ENCODE data around the gene ATP1A3.
"Not testable (repeated sequence)": the region's sequence is repeated elsewhere in the genome, so short reads cannot be mapped to it uniquely, and the experiment has no call there.

Gene ATP1A3

DNA sequence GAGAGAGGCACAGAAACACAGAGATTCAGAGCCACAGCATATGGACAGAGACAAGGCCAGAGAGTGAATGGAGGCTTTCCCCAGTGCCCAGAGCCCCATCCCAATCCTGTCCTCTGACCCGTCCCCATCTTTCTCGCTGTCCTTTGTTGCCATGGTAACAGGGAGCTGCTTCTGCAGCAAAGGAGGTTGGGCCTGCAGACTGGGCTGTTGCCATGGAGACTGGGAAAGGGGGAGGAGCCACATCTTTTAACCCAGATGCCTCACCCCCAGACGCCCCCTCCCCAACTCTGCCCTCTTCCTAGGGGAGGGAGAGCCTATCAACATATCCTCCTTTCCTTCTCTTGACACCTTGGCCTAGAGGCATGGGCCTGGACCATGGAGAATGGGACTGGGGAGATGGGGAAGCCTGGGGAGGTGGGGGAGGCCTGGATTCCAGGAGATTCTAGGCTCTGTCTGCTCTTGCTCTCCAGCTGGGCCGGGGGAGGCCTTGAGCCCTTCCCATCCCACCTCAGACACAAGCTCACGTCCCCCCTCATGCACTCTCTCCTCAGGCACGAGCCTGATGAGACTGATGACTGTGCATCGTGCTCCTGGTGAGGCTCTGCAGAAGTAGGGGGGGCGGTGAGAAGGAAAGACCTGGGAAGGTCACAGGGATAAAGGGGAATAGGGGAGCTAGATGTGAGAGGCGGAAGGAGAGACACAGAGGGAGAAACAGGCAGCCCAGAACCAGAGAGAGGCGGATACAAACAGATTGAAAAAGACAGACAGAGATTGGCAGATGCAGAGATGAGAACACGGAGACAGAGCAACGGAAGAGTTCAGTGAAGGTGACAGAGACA lies 2.1 kb upstream of the ATP1A3 start:
- Histone ChIP-seq H3K4me3 (ENCODE audit: low read depth, low read length) (no peak overlapping the region), H2BK12ac (ENCODE audit: low read length) (no peak overlapping the region), H3K79me1 (ENCODE audit: low read length) (no peaks in the 10 kb centered on the region), H3K9me3 (ENCODE audit: insufficient read depth, low read depth, low read length) (peaks cover 17% of the 10 kb centered on the region), H3K79me2 (ENCODE audit: control insufficient read depth, insufficient read depth, low read length, poor library complexity) (no peaks in the 10 kb centered on the region), H3K27me3 (ENCODE audit: insufficient read depth, low read length) (peaks cover 48% of the 10 kb centered on the region), H2BK5ac (ENCODE audit: low read depth, low read length, poor library complexity) (no peak overlapping the region), H4K91ac (ENCODE audit: low read depth, low read length) (no peak overlapping the region), H2AK5ac (ENCODE audit: low read length) (no peak overlapping the region), H2AFZ (ENCODE audit: insufficient read depth, low read length, poor library complexity) (no peak overlapping the region), H3K14ac (ENCODE audit: low read length) (no peak overlapping the region), H3K4me2 (ENCODE audit: low read length) (no peak overlapping the region), H3K4ac (ENCODE audit: low read depth, low read length) (no peak overlapping the region), H3K9ac (ENCODE audit: low read length) (no peak overlapping the region), H3K27ac (ENCODE audit: low read depth, low read length) (no peak overlapping the region), H3K23ac (ENCODE audit: low read length) (no peak overlapping the region), H4K12ac (ENCODE audit: low read depth, low read length) (no peak overlapping the region), H2BK120ac (ENCODE audit: insufficient read depth, low read length, poor library complexity) (no peak overlapping the region), H3K36me3 (ENCODE audit: control insufficient read depth in 1 of 2, insufficient read depth in 2 of 2, low read length in 2 of 2) (no peaks in the 10 kb centered on the region), H3K4me1 (ENCODE audit: control insufficient read depth in 1 of 2, insufficient read depth in 2 of 2, low read length in 2 of 2) (no peaks in the 10 kb centered on the region), H3K18ac (ENCODE audit: low read length) (no peak overlapping the region), H4K8ac (ENCODE audit: low read depth, low read length) (no peak overlapping the region)
- WGBS (ENCODE audit: extremely low coverage, insufficient coverage, insufficient read length): no CpG with 5 or more reads among the region's 12 CpGs
- DNase-seq: no peak

- Histone ChIP-seq H2BK120ac (ENCODE audit: insufficient read depth, low read length, poor library complexity) (no peak overlapping the region), H2AK5ac (ENCODE audit: low read length) (no peak overlapping the region), H3K79me2 (ENCODE audit: control insufficient read depth, insufficient read depth, low read length, poor library complexity) (no peaks in the 10 kb centered on the region), H3K23ac (ENCODE audit: low read length) (peak overlapping the region; percentile 45), H3K4me1 (ENCODE audit: control insufficient read depth in 1 of 2, insufficient read depth in 2 of 2, low read length in 2 of 2) (no peaks in the 10 kb centered on the region), H3K36me3 (ENCODE audit: control insufficient read depth in 1 of 2, insufficient read depth in 2 of 2, low read length in 2 of 2) (no peaks in the 10 kb centered on the region), H3K4me2 (ENCODE audit: low read length) (no peak overlapping the region), H3K4ac (ENCODE audit: low read depth, low read length) (no peak overlapping the region), H2AFZ (ENCODE audit: insufficient read depth, low read length, poor library complexity) (no peak overlapping the region), H3K14ac (ENCODE audit: low read length) (no peak overlapping the region), H3K79me1 (ENCODE audit: low read length) (no peaks in the 10 kb centered on the region), H2BK5ac (ENCODE audit: low read depth, low read length, poor library complexity) (no peak overlapping the region), H4K8ac (ENCODE audit: low read depth, low read length) (no peak overlapping the region), H3K9me3 (ENCODE audit: insufficient read depth, low read depth, low read length) (peaks cover 13% of the 10 kb centered on the region), H3K4me3 (ENCODE audit: low read depth, low read length) (peak overlapping the region; percentile 10), H4K12ac (ENCODE audit: low read depth, low read length) (no peak overlapping the region), H3K18ac (ENCODE audit: low read length) (no peak overlapping the region), H3K9ac (ENCODE audit: low read length) (no peak overlapping the region), H4K91ac (ENCODE audit: low read depth, low read length) (no peak overlapping the region), H3K27me3 (ENCODE audit: insufficient read depth, low read length) (peaks cover 42% of the 10 kb centered on the region), H3K27ac (ENCODE audit: low read depth, low read length) (no peak overlapping the region), H2BK12ac (ENCODE audit: low read length) (no peak overlapping the region)
- DNase-seq: no peak
- WGBS (ENCODE audit: extremely low coverage, insufficient coverage, insufficient read length): 100% methylated on average over 4 of the region's 19 CpGs
Observed at GRCh38 chr19:41994994-41995958, 1.2 kb upstream of the ATP1A3 start.

DNA sequence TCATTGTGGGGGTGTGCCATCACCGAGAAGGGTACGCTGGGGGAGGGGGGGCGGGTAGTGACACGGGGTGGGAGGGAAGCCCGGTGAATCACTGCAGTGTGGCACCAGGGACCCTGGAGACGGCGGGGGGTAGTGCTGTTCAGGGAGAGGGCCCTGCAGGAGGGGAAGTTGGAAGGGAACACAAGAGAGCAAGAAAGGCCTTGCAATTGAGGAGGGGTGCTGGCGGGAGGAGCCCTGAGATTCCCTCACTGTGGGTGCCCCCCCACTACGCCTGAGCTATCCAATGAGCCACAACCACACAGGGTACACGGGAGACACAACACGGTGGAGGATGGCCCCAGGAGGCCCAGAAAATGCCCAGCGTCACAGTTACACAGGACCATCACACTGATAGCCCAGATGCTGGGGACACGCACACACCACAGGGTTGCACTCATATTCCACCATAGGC lies 516 bp upstream of the ATP1A3 start:
- peaks cover 35% of the 10 kb centered on the region for H3K27me3 ChIP-seq (ENCODE audit: insufficient read depth, low read length)

GRCh38 chr19:41991925-41992569 lies 2.0 kb downstream of the ATP1A3 start:
- not testable (repeated sequence) for H3K4ac ChIP-seq (ENCODE audit: low read depth, low read length); H3K23ac ChIP-seq (ENCODE audit: low read length); H3K79me1 ChIP-seq (ENCODE audit: low read length); H3K4me2 ChIP-seq (ENCODE audit: low read length); H3K9me3 ChIP-seq (ENCODE audit: insufficient read depth, low read depth, low read length); H3K18ac ChIP-seq (ENCODE audit: low read length); H3K27ac ChIP-seq (ENCODE audit: low read depth, low read length); H3K4me3 ChIP-seq (ENCODE audit: low read depth, low read length); H2BK5ac ChIP-seq (ENCODE audit: low read depth, low read length, poor library complexity); H4K8ac ChIP-seq (ENCODE audit: low read depth, low read length); H2AK5ac ChIP-seq (ENCODE audit: low read length); H2AFZ ChIP-seq (ENCODE audit: insufficient read depth, low read length, poor library complexity); H2BK12ac ChIP-seq (ENCODE audit: low read length); H3K14ac ChIP-seq (ENCODE audit: low read length); H4K12ac ChIP-seq (ENCODE audit: low read depth, low read length); H3K4me1 ChIP-seq (ENCODE audit: control insufficient read depth in 1 of 2, insufficient read depth in 2 of 2, low read length in 2 of 2); H2BK120ac ChIP-seq (ENCODE audit: insufficient read depth, low read length, poor library complexity); H4K91ac ChIP-seq (ENCODE audit: low read depth, low read length); H3K79me2 ChIP-seq (ENCODE audit: control insufficient read depth, insufficient read depth, low read length, poor library complexity); H3K9ac ChIP-seq (ENCODE audit: low read length); H3K36me3 ChIP-seq (ENCODE audit: control insufficient read depth in 1 of 2, insufficient read depth in 2 of 2, low read length in 2 of 2); DNase-seq
- peaks cover 17% of the 10 kb centered on the region for H3K27me3 ChIP-seq (ENCODE audit: insufficient read depth, low read length)
- no CpG with 5 or more reads among the region's 11 CpGs for whole genome bisulfite sequencing (ENCODE audit: extremely low coverage, insufficient coverage, insufficient read length)

More for the DNA sequence above, 516 bp upstream of the ATP1A3 start:
- H4K8ac ChIP-seq (ENCODE audit: low read depth, low read length): no peak overlapping the region
- H3K18ac ChIP-seq (ENCODE audit: low read length): no peak overlapping the region
- no peaks in the 10 kb centered on the region for H3K36me3 ChIP-seq (ENCODE audit: control insufficient read depth in 1 of 2, insufficient read depth in 2 of 2, low read length in 2 of 2)
- H3K9me3 ChIP-seq (ENCODE audit: insufficient read depth, low read depth, low read length): peaks cover 13% of the 10 kb centered on the region
- H2BK5ac ChIP-seq (ENCODE audit: low read depth, low read length, poor library complexity): no peak overlapping the region
- no peak overlapping the region for H3K4ac ChIP-seq (ENCODE audit: low read depth, low read length)
- H4K12ac ChIP-seq (ENCODE audit: low read depth, low read length): no peak overlapping the region
- H3K4me2 ChIP-seq (ENCODE audit: low read length): no peak overlapping the region
- no peak overlapping the region for H2BK120ac ChIP-seq (ENCODE audit: insufficient read depth, low read length, poor library complexity)
- no peak overlapping the region for H2BK12ac ChIP-seq (ENCODE audit: low read length)
- DNase-seq: no peak
- no peak overlapping the region for H2AK5ac ChIP-seq (ENCODE audit: low read length)
- no peak overlapping the region for H4K91ac ChIP-seq (ENCODE audit: low read depth, low read length)
- no peaks in the 10 kb centered on the region for H3K79me2 ChIP-seq (ENCODE audit: control insufficient read depth, insufficient read depth, low read length, poor library complexity)
- H3K23ac ChIP-seq (ENCODE audit: low read length): no peak overlapping the region
- H3K14ac ChIP-seq (ENCODE audit: low read length): no peak overlapping the region
- no peak overlapping the region for H3K27ac ChIP-seq (ENCODE audit: low read depth, low read length)
- H3K9ac ChIP-seq (ENCODE audit: low read length): no peak overlapping the region
- WGBS (ENCODE audit: extremely low coverage, insufficient coverage, insufficient read length): no CpG with 5 or more reads among the region's 13 CpGs
- no peak overlapping the region for H2AFZ ChIP-seq (ENCODE audit: insufficient read depth, low read length, poor library complexity)
- H3K4me1 ChIP-seq (ENCODE audit: control insufficient read depth in 1 of 2, insufficient read depth in 2 of 2, low read length in 2 of 2): no peaks in the 10 kb centered on the region
- H3K4me3 ChIP-seq (ENCODE audit: low read depth, low read length): peak overlapping the region; percentile 10
- H3K79me1 ChIP-seq (ENCODE audit: low read length): no peaks in the 10 kb centered on the region

Measured in trophoblast cell (in vitro differentiated cells and primary cell).